NCI-H524 treated with DMSO at 0.1 percent for 48 hours (cell line): ENCODE data around the gene IRX4.

ENCODE experiments used
- DNase-seq: peaks from one replicate; lab custom pipeline; 2025; lab: John Stamatoyannopoulos, UW

The IRX4 gene

GRCh38 chr5:1913578-1913977 lies 30.9 kb upstream of the IRX4 start:
- DNase-seq, result no peak

- DNase-seq, result no peak
These were observed 30.3 kb upstream of the IRX4 start for GRCh38 chr5:1912951-1913565.

GRCh38 chr5:1911773-1912235 lies 29.1 kb upstream of the IRX4 start:
- DNase-seq, result no peak

GRCh38 chr5:1910861-1911772 lies 28.4 kb upstream of the IRX4 start:
- no peak for DNase-seq

GRCh38 chr5:1910081-1910760 lies 27.5 kb upstream of the IRX4 start:
- DNase-seq, result no peak

GRCh38 chr5:1909346-1909985 lies 26.7 kb upstream of the IRX4 start:
- no peak for DNase-seq

- DNase-seq, result no peak
These were observed 26.2 kb upstream of the IRX4 start for GRCh38 chr5:1908931-1909330.

- no peak for DNase-seq
These were observed 24.9 kb upstream of the IRX4 start for GRCh38 chr5:1907616-1908015.

GRCh38 chr5:1905108-1905507 lies 22.4 kb upstream of the IRX4 start:
- no peak for DNase-seq

GRCh38 chr5:1901983-1902382 lies 19.3 kb upstream of the IRX4 start:
- no peak for DNase-seq

- DNase-seq, result no peak
These were observed 18.3 kb upstream of the IRX4 start for GRCh38 chr5:1901061-1901460.

GRCh38 chr5:1899201-1899600 lies 16.5 kb upstream of the IRX4 start:
- DNase-seq, result no peak

- DNase-seq, result no peak
These were observed 15.2 kb upstream of the IRX4 start for GRCh38 chr5:1897816-1898450.

GRCh38 chr5:1897386-1897785 lies 14.7 kb upstream of the IRX4 start:
- DNase-seq, result no peak

- DNase-seq, result no peak
These were observed 14.1 kb upstream of the IRX4 start for GRCh38 chr5:1896602-1897376.

- DNase-seq, result no peak
These were observed 13.2 kb upstream of the IRX4 start for GRCh38 chr5:1895739-1896420.

GRCh38 chr5:1894243-1894642 lies 11.5 kb upstream of the IRX4 start:
- DNase-seq, result no peak

GRCh38 chr5:1893754-1894153 lies 11.0 kb upstream of the IRX4 start:
- DNase-seq, result no peak

GRCh38 chr5:1892685-1893445 lies 10.1 kb upstream of the IRX4 start:
- no peak for DNase-seq

- no peak for DNase-seq
These were observed 9.5 kb upstream of the IRX4 start for GRCh38 chr5:1892211-1892610.
